ENCODE data around the gene DAP. TPM values are rescaled to one million over a fixed set of nuclear protein-coding genes. Genes with fewer than 3 reads are reported as not detected.

Gene DAP
- total and polyA plus RNA-seq, 2 experiments from 2014 or later: 35.7 to 37.6 TPM

GRCh38 chr5:10654566-10654965 is 106.5 kb downstream of the DAP start (continued):
- no peak for TF ChIP-seq CTCF (conservative IDR thresholded peaks at IDR 0.05; ENCODE audit: low read depth in 2 of 2)
- no peak for TF ChIP-seq EZH2phosphoT487 (IDR thresholded peaks at IDR 0.05; ENCODE audit: unreplicated experiment)
- TF ChIP-seq ETS1 (IDR thresholded peaks at IDR 0.05): no peak
- no peak for TF ChIP-seq EZH2 (IDR thresholded peaks at IDR 0.05; ENCODE audit: low read depth, unreplicated experiment)
- no peak for TF ChIP-seq POLR2AphosphoS5 (IDR thresholded peaks at IDR 0.05; ENCODE audit: low read depth)
- no peak for TF ChIP-seq REST (IDR thresholded peaks at IDR 0.05; ENCODE audit: unreplicated experiment)
- no peak for TF ChIP-seq ZNF114 (CRISPR knock-in tag; IDR thresholded peaks at IDR 0.05)
- no peak for TF ChIP-seq STAT1 (IDR thresholded peaks at IDR 0.05; ENCODE audit: unreplicated experiment)
- TF ChIP-seq CREB1 (CRISPR knock-in tag; IDR thresholded peaks at IDR 0.05; ENCODE audit: low read depth): no peak
- TF ChIP-seq ZNF331 (CRISPR knock-in tag; IDR thresholded peaks at IDR 0.05; ENCODE audit: low read depth): no peak

- Mint-ChIP-seq H3K9me3 (no peaks in the 10 kb centered on the region), H3K4me3 (no peak overlapping the region), H3K27ac (no peak overlapping the region), H3K27me3 (ENCODE audit: insufficient read depth, low read depth, poor library complexity) (peaks cover 5% of the 10 kb centered on the region), H3K36me3 (ENCODE audit: low read depth) (peaks cover 12% of the 10 kb centered on the region), H3K4me1 (peaks cover 19% of the 10 kb centered on the region; the same call in 2 of the 3 replicates)
- TF ChIP-seq NANOG (IDR thresholded peaks at IDR 0.05; ENCODE audit: borderline replicate concordance) (no peak), ZNF331 (CRISPR knock-in tag; IDR thresholded peaks at IDR 0.05; ENCODE audit: low read depth) (no peak), CTCF (conservative IDR thresholded peaks at IDR 0.05; ENCODE audit: low read depth in 2 of 2) (no peak), CREB1 (CRISPR knock-in tag; IDR thresholded peaks at IDR 0.05; ENCODE audit: low read depth) (no peak), ZNF114 (CRISPR knock-in tag; IDR thresholded peaks at IDR 0.05) (no peak), STAT1 (IDR thresholded peaks at IDR 0.05; ENCODE audit: unreplicated experiment) (no peak), EZH2phosphoT487 (IDR thresholded peaks at IDR 0.05; ENCODE audit: unreplicated experiment) (no peak), POLR2AphosphoS5 (IDR thresholded peaks at IDR 0.05; ENCODE audit: low read depth) (no peak), JUNB (IDR thresholded peaks at IDR 0.05; ENCODE audit: unreplicated experiment) (no peak)
- ATAC-seq: no peak
- DNase-seq (ENCODE audit: low spot score): no peak
- no peak overlapping the region for H3K4me2 ChIP-seq
- H3K27me3 ChIP-seq (ENCODE audit: insufficient read depth): no peaks in the 10 kb centered on the region
- H3F3A ChIP-seq (replicated peaks; ENCODE audit: low read depth): 0 out of 2 replicates have a peak, but pooled peaks cover 3% of the 10 kb centered on the region
- no peaks in the 10 kb centered on the region for H3K9me2 ChIP-seq (ENCODE audit: insufficient read depth)
- H3K4me1 ChIP-seq (ENCODE audit: insufficient read depth): no peaks in the 10 kb centered on the region
- H4K20me1 ChIP-seq (replicated peaks; ENCODE audit: insufficient read depth): no peaks in the 10 kb centered on the region
- H3K79me2 ChIP-seq (replicated peaks; ENCODE audit: insufficient read depth): no peaks in the 10 kb centered on the region
- no peak overlapping the region for H2AFZ ChIP-seq
- H3K36me3 ChIP-seq (ENCODE audit: insufficient read depth): no peaks in the 10 kb centered on the region
- no peak overlapping the region for H3K27ac ChIP-seq (ENCODE audit: low read depth)
- no peak overlapping the region for H3K4me3 ChIP-seq
Measured at GRCh38 chr5:10653751-10654400, 107.2 kb downstream of the DAP start.
